ENCODE results near the gene GOLGA6C.
"Not testable (repeated sequence)": the region's sequence is repeated elsewhere in the genome, so short reads cannot be mapped to it uniquely, and the experiment has no call there.

GOLGA6C gene

DNA sequence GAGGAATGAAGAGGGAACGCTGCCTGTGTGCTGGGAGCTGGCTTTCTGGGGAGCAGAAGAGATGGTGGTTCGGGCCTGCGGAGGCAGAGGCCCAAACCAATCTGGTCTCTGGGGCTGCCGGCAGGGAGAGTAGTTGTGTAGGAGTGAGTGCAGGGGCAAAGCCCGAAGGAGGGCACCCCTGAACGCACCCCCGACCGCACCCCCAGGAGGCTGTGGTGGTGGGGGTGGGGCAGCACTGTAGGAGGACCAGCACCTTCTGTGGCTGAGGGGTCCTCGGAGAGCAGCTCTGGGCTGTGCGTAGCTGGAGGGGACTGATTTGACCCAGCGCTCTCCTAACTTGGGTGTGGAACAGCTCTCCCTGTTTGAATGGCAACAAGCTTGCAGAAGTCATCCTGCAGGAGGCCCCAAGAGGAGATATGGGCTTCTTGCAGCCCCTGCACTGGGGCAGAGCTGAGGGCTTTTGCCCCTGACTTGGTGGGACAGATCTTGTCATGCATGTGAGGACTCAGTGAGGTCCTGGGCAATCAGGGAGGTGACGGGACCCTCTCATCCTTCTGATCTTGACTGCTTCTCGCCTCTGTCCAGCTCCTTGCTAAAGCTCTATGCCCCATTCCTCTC is 30.4 kb upstream of the GOLGA6C start:
- DNase-seq: no peak

DNA sequence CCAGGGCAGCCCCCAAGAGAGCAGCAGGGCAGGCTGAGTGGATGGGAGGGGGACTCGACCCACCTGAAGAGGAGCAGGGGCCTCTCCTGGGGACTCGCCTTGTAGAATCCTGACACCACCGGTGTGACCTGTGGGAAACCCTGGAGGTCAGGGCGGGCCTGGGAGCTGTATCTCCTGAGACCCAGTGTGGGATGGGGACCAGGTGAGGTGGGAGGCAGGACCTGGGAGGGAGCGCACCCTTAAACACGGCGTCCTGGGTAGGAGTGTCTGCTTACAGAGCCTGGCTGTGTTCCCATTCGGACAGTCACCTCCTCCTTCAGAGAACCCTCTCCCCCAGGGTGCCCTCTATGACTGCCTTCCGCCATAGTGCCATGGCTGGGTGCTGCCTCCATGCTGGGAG is 29.3 kb upstream of the GOLGA6C start:
- no peak for DNase-seq

DNA sequence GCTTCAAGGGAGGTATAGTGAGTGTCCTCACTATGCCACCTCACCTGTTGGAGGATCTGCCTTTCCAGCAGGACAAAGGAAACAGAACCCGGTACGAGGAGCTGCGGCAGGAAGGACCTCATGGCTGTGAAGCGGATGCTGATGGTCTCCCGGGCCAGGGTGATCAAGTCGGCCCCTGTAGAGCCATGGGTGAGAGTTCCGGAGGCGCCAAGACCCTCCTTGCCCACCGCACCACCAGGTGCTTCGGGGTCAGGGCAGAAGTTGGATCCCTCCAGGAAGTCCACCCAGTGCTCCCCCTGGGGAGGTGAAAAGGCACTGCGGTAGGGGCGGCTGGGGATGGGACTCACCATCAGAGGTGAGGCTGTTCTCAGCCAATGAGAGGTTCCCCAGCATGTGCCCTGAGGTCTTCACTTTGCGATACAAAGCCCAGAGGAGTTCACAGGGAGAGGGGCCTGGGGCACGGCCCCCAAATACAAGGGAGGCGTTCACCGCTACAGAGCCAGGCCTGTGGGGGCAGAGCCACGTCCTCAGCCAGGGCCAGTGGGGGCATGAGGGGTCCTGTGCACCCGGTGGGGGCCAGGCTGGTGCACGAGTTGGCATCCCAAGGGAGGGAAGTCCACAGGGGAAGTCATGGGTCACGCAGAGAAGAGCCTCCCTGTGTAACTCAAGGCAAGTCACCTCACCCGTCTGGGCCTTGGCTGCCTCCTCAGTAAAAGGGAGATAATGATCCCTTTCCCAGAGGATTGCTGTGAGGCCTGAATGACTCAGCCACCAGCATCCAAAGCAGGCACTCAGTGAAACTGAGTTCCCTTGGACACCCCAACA is 28.7 kb upstream of the GOLGA6C start:
- no peak for DNase-seq

DNA sequence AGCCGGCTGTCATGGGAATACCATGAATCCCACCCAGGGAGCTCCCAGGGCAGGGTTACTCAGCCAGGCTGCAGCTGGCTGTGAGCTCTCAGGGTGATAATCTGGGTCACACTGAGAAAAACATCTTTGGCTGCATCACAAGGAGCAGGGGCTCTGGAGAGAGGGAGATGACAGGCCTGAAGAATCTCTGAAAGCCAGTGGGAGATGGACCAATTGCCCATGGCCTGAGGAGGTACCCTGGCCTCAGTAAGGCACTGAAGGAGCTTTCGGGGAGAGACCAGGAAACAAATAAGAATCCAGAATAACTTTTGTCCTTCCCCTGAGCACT is 28.2 kb upstream of the GOLGA6C start:
- no peak for DNase-seq

DNA sequence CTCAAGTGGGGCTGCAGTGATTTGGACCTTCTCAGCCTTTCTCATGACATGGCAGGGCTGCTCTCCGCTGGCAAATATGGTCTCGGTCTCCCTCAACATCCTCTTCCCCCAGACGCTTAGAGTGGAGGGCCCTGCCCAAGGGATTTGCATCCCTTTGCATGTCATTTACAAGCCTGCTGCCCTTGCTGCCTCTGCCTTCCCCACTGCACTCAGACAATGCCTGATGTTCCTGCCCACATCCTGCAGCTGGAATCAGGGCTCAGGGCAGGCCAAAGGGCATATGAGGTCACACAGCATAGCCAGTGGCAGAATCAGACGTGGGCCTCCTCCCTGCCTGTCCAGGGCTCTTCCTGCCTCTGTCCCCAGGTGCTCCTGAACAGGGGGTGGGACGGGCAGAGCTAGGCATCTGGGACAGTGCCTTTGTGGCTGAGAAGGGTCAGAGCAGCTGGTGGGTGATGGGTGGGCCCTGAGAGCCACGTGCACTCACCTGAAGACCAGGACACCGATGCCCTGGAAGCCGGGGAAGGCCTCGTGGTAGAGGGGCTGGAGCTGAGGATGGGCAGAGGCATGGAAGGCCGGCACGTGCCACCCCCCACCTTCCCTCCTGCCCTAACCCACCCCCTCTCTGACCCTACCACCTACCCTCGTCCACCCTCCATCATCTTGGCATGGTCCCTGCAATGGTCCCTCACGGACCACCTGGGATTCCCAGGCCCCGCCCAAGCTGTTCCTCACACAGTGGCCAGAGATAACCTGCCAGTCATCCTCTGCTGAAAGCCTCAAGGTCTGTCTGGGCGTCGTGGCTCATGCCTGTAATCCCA is 27.4 kb upstream of the GOLGA6C start:
- no peak for DNase-seq

DNA sequence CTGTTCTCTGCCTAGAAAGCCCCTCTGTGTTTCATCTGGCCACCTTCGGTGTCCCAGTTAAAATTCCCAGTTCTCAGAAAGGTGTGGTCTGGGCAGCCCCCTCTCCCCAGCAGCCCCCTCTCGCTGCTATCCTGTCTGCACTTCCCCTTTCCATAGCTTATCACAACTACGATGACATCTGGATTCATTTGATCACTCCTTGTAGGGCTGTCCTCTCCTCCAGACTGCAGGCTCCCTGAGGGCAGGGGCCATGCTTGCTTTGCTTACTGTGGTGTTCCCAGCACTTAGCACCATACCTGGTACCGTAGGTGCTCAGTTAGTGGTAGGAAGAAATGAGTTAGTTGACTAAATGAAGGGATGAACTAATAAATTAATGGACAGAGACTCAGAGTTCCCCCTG is 26.3 kb upstream of the GOLGA6C start:
- DNase-seq: no peak

DNA sequence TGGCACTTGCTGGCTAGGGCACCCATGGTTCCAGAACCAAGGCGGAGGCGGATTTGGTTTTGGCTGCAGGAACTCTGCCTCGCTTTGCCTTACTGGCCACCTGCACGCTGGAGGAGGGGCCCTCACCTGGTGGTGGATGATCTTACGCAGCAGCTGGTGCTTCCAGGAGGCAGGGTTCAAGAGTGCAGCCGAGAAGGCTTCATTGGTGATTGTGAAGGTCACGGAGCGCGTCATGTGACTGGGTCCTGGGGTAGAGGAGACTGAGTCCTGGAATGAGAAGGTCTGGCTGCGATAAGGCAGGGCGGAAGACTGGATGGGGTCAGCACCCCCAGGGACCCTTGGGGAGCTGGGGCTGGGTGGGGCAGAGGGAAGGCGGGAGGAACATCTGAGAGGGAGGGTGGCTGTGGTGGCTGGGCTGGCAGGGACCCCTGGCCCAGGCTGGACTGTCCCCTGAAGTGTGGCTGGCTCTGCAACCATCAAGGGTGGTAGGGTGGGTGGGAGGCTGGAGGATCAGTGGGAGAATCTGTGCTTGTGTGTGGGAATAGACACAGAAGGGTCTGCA is 25.8 kb upstream of the GOLGA6C start:
- no peak for DNase-seq

DNA sequence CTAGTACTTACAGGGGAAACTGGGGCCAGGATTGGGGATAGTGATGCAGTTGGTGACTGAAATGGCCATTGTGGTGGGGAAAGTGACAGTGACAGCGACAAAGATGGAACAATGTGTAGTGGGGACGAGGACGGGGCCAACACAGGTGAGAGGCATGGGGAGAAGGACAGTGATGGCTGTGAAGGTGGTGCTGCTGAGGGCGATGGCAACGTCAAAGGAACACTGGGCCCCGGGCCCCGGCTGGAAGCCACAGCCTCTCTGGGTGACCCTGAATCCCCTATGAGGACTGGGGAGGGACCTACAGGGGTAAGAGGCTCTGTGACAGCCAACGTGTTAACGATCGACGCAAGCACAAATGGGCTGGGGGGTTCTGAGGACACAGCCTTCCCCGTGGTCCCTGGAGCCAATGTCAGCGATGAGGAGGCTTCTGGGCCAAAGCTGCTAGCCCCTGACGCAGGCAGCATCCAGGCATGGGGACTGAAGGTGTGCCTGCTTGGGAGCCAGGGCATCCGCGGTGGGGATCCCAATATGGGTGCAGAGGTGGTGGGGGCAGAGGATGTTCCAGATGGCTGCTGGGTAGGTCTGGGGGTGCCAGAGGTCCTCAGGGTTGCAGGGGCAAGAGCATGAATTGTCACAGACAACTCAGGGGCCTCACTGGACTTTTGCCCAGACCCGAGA is 25.2 kb upstream of the GOLGA6C start:
- no peak for DNase-seq

DNA sequence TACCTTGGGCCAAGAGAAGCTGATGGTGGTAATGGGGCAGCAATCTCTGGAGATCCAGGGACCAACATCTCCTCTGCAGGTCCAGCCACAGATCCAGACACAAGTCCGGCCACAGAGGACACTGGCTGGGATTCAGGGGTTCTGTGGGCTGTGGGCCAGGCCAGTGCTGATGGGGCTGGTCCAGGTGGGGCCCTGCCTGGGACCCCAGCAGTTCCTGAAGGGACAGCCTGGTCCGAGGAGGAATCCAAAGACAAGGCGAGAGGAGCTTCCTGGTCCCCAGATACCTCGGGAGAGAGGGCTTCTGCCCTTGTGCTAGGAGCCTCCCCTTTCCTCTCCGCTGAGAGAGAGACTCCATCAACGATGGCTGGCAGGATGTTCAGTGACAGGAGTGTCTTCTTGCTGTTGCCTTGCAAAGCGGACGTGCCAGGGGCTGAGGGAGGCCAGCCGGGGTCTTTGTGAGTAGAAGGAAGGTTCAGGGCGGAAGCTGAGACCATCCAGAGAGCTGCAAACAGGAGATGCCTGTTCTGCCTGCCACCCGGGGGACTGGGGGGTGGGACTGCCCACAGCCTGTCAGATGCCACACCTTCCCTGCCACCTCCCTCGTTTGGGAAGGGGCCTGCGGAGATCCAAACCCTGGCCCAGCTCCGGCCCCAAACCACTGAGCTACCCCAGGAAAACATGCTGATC is 24.5 kb upstream of the GOLGA6C start:
- DNase-seq: no peak

DNA sequence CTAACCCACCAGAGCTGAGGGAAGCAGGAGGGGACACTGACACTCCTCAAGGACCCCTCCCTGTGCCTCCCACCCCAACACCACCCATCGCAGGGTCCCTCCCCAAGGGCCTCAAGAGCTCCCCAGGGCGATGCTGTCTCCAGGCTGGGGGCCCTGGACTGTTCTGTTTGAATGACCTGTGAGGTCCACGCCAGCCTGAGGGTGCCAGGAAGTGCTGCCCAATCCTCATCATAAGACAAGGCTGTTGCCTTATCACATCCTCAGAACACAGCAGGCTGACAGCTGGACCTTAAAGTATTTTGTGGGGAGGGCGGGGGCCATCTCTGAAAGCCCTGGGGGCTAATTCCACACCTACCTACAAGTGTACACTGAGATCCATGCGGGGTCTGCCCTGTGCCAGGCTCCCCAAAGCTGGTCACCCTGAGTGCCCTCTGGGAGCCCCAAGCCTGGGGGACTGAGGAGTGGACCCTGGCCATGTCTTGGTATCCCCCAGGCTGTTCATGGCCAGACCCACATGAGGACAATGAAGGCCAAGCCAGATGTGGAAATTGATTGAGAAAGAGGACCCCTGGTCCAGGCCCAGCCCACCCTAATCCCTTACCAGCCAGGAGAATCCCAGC is 23.8 kb upstream of the GOLGA6C start:
- no peak for DNase-seq

DNA sequence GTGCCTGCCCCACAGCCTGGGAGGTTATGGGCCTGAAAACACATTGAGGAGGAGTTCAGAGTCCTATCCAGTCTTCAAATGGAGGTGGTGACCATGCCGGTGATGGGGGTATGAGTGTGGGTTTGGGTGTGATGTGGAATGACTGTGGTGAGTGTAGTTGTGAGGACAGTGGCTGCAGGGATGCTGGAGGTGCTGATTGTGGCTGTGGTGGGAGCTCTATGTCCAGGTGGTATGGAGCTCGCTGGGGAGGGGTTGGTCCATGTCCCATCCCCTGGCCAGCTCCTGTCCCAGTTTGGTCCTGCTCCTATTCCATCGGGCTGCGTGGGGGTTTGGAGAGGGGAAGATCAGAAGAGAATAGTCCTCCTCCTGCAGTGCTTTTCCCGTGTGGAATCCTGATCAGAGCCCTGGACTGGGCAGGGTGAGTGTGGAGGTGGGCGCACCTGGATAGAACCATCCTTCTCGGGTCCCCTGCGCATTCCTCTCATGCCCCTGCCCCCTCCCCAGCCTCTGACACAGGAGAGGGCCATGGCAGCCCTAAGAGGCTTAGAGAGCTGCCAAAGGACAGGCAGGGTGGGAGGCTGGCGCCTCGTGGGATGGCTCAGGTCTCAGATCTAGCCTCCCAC is 23.0 kb upstream of the GOLGA6C start:
- DNase-seq: no peak

DNA sequence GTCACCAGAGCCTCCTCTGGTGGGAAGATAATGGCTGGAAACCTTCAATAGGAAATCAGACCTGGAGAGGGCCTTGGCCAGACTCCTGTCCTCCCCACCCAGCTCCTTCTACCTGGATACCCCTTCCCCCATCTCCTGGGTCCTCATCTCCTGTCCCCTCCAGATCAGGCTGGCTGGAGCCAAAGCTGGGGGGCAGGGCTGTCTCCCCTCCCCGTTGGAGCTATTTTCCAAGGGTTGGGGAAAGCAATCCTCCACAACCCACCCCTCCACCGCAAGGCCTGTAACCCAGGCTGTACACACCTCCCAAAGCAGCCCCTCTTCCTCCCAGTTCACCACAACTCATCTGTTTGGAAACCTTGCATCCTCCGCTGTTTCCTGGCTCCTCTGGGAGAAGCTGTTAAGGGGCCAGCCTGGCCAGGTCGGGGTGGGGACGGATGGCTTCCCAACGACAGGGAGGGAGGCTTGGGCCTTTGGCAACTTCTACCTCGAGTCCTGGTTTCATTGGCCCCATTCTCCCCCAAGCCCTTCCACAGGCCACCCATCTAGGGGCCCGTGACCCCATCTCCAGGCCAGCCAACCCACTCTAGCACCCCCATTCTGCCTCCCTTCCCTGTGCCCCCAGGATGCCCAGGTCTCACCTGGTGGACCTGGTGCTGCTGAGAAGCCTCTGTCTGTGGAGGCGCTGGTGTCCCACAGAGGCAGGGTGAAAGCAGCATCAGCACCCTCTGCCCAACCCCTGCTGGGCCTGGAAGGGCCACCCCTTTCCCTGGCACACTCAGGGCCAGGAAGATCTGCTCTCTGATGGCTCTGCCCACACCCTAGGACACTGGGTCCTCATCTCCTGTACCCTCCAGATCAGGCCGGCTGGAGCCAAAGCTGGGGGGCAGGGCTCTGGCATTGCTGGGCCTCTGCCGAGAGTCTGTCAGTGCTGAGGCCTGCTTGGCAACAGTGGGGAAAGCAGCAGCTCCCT is 22.1 kb upstream of the GOLGA6C start:
- DNase-seq: no peak

DNA sequence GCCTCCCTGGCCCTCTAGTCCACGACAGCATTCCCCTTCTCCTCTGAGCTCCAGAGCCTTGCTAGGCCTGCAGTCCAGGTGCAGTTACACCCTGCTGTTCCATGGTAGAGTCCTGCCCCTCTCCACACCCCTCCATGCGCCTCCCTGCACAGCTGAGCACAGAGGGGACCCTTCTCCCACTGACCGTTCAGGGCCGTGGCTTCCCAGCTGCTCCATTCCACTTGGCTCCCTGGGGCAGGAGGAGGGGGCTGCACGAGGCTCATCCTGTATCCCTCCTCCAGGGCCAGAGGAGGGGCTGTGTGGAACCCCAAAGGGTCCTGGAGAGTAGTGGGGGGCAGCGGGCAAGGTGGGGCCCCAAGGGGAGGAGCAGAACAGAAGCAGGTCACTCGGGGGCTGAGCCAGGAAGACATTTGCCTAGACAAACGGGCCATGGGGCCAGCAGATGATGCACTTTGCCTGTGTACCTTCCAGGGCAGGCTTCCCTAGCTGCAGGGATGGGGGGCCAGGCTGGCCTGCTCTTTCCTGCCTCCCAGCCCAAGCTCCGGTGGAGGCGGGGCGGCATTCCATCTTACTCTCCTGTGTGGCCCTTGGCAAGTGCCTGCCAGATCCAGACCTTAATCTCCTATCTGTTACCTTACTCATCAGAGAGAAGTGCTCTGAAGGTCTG is 20.7 kb upstream of the GOLGA6C start:
- no peak for DNase-seq

DNA sequence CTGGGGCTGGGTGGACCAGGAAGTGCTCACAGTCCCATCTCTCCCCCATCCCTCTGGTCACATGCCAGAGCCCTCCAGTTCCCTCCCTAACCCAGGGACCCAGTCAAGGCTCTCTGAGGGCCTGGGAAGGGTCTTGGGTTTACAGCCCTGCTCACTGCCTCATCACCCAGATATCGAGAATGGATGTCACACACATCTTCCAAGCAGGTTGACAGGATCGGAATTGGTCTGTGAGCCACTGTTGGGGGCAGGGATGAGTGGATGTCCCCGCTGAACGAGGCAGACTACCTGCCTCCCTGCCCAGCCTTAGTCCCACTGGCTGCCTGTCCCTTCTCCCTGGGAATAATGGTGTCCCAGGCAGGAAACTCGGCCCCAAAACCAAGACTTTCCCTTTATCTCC is 20.0 kb upstream of the GOLGA6C start:
- DNase-seq: no peak

DNA sequence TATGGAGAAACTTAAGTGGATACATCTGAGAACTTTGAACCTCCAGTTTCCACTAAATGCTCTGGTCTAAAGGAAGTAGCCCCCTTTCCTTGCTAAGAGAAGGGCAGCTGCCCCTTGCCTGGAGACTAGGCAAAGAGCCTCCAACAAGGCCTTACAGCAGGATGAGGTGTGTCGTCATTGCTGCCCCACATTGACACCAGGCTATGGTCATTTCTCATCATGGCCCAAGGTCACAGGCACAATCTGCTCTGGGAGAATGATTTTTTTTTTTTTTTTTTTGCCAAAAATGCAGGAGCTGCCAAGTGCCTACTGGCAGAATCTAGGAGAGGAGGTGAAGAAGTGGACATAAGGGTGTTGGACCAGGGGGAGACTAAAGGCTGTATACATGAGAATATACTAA is 12.4 kb upstream of the GOLGA6C start:
- DNase-seq: not testable (repeated sequence)

DNA sequence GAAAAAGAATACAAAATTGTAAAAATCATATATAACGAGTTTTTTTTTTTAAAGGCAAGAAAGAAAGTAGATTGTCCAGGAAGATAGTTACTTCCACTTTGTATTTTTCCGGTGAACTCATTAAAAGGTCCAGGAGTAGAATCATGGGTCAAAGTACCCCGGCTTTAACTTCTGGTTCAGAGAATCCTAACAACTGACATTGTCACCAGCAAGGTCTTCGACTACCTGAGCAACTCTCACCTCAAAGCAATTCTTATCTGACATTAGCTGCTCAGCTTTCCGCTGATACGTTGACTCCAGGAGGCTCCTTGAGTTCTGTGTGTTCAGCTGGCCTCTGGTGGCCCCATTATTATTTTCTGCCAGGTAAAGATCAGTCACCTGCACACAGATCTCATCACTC is 9.1 kb upstream of the GOLGA6C start:
- DNase-seq: not testable (repeated sequence)

DNA sequence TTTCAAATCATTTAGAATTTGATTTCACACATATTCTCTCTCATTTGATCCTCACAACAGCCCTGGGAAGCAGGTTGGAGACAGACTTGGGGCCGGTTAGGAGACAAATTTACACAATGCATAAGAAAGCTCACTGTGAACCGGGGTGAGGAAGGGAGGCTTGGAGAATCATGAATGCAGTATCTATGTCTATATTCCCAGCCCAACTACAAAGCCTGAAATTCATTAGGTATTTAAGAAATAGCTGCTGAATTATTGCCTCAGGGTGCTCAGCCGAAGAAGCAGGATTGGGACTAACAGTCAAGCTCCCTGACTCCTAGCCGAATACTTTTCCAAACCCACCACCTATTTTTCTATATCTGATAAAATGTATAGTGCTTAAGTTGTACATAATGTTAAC is 8.4 kb upstream of the GOLGA6C start:
- DNase-seq: no peak

DNA sequence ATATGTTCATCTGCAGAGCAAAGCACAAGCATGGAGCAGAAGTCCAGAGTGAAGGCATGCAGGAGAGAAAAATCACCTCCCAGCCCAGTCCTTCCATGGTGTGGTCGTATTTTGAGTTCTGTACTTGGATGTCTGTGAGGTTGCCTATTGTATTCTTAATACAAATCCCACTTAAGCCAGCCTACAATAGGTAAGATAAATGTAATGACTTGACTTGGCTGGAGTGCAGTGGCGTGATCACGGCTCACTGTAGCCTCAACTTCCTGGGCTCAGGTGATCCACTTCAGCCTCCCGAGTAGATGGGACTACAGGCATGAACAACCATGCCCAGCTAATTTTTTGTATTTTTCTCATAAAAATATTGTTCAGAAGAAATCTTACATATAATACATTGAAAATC is 6.8 kb upstream of the GOLGA6C start:
- not testable (repeated sequence) for DNase-seq

DNA sequence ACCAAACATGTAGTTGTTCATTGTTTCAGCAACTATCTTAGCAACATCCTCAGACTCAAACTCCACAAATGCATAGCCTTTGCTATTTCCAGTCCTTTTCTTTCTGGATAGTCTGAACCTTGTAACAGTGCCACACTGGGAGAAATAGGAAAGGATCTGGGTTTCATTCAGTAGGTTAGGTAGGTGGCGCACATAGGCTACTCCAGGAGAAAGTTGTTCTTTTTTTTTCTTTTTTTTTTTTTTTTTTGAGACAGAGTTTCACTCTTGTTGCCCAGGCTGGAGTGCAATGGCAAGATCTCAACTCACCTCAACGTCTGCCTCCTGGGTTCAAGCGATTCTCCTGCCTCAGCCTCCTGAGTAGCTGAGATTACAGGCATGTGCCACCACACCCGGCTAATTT is 5.8 kb upstream of the GOLGA6C start:
- DNase-seq: not testable (repeated sequence)

All from stimulated activated CD4-positive, alpha-beta T cell treated with anti-CD3 and anti-CD28 coated beads, Interleukin-1b, Interleukin-23, amount 100 ng/mL, for 48 hours (primary cell).